Neural progenitor cell (in vitro differentiated cells): ENCODE results near the gene IGSF21.

Experiments
- CTCF ChIP-seq: fragments of 200-600 bp; sonication (generic); IDR thresholded peaks from 2 replicates; pipeline ENCODE4 v1.5.1; 2017; ENCODE audit warnings: antibody characterized with exemption, mild to moderate bottlenecking
- EZH2phosphoT487 ChIP-seq: fragments of 200-600 bp; sonication (generic); IDR thresholded peaks from 2 replicates; pipeline ENCODE4 v1.6.1; 2017; ENCODE audit warnings: antibody characterized with exemption

DNA sequence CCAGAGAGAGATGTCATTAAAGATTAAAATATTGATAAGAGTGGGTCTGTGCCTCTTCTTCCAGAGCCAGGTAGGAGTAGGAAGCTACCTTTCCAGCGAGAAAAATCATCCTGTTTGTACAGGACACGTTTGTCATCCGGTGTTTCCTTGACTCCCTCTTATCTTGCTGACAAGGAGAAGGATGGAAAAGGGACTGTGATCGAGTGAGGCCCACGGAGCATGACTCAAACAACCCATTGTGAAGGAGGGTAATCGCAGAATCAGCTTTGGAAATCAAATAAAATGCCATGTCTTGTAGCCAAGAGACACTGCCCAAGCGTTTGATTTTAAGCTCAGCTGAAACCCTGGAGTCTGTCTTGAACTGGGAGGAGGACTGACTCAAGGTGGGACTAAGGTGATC lies 97.7 kb downstream of the IGSF21 start:
- TF ChIP-seq CTCF: no peak
- no peak for TF ChIP-seq EZH2phosphoT487
